H9 (cell line): ENCODE measurements around the gene ADIG. TPM values are rescaled to one million over a fixed set of nuclear protein-coding genes. Genes with fewer than 3 reads are reported as not detected.

Experiments used
- DNase-seq: peaks from one replicate; pipeline ENCODE4 v3.0.0-alpha.2; 2017
- H2AFZ ChIP-seq: one replicate; pipeline ENCODE4 v1.6.1; 2013; ENCODE audit warnings: mild to moderate bottlenecking, low read length, control low read depth, moderate library complexity
- H2AK5ac ChIP-seq: 2 replicates; pipeline ENCODE4 v1.6.1; 2013; ENCODE audit warnings: low read length, control low read depth, mixed read lengths; ENCODE audit not compliant: insufficient read length
- H2BK120ac ChIP-seq: one replicate; pipeline ENCODE4 v1.6.1; 2013; ENCODE audit warnings: low read depth, mild to moderate bottlenecking, low read length, control low read depth, inconsistent platforms; ENCODE audit not compliant: poor library complexity, severe bottlenecking
- H2BK12ac ChIP-seq: 2 replicates; pipeline ENCODE4 v1.6.1; 2013; ENCODE audit warnings: low read length, control low read depth, mixed read lengths, low read depth; ENCODE audit not compliant: insufficient read length
- H2BK15ac ChIP-seq: 2 replicates; pipeline ENCODE4 v1.6.1; 2013; ENCODE audit warnings: low read depth, low read length, control low read depth
- H2BK20ac ChIP-seq: one replicate; pipeline ENCODE4 v1.6.1; 2013; ENCODE audit warnings: low read depth, mild to moderate bottlenecking, low read length, control low read depth, inconsistent platforms; ENCODE audit not compliant: poor library complexity, severe bottlenecking
- H2BK5ac ChIP-seq: 2 replicates; pipeline ENCODE4 v1.6.1; 2013; ENCODE audit warnings: low read length, control low read depth, mixed read lengths; ENCODE audit not compliant: insufficient read length
- H3K14ac ChIP-seq: 2 replicates; pipeline ENCODE4 v1.6.1; 2013; ENCODE audit warnings: low read length, control low read depth; ENCODE audit not compliant: insufficient read depth
- H3K18ac ChIP-seq: 2 replicates; pipeline ENCODE4 v1.6.1; 2013; ENCODE audit warnings: low read depth, mild to moderate bottlenecking, mixed read lengths, low read length, control low read depth; ENCODE audit not compliant: insufficient read length
- H3K23ac ChIP-seq: 2 replicates; pipeline ENCODE4 v1.6.1; 2013; ENCODE audit warnings: low read length, control low read depth, mixed read lengths, low read depth; ENCODE audit not compliant: insufficient read length
- H3K23me2 ChIP-seq: 2 replicates; pipeline ENCODE4 v1.6.1; 2013; ENCODE audit warnings: low read depth, mild to moderate bottlenecking, mixed read lengths, low read length, control low read depth; ENCODE audit not compliant: insufficient read length, poor library complexity, severe bottlenecking
- H3K27ac ChIP-seq: 2 replicates; pipeline ENCODE4 v1.5.1; 2013; ENCODE audit warnings: low read length, control low read depth, mixed read lengths, low read depth; ENCODE audit not compliant: insufficient read length
- H3K27me3 ChIP-seq: 2 replicates; pipeline ENCODE4 v1.6.1; 2013; ENCODE audit warnings: low read length, control low read depth, inconsistent platforms; ENCODE audit not compliant: insufficient read depth
- H3K4ac ChIP-seq: 2 replicates; pipeline ENCODE4 v1.6.1; 2013; ENCODE audit warnings: low read depth, mild to moderate bottlenecking, control low read depth, inconsistent platforms, low read length, moderate library complexity
- H3K4me1 ChIP-seq: 2 replicates; pipeline ENCODE4 v1.6.1; 2013; ENCODE audit warnings: low read length, control low read depth, inconsistent platforms; ENCODE audit not compliant: insufficient read depth
- H3K4me2 ChIP-seq: 2 replicates; pipeline ENCODE4 v1.6.1; 2013; ENCODE audit warnings: low read length, control low read depth, mixed read lengths; ENCODE audit not compliant: insufficient read length, insufficient read depth
- H3K56ac ChIP-seq: 2 replicates; pipeline ENCODE4 v1.6.1; 2013; ENCODE audit warnings: low read depth, mild to moderate bottlenecking, mixed read lengths, low read length, control low read depth; ENCODE audit not compliant: insufficient read length
- H3K79me1 ChIP-seq: 2 replicates; pipeline ENCODE4 v1.6.1; 2013; ENCODE audit warnings: low read depth, mild to moderate bottlenecking, moderate library complexity, low read length, control low read depth, inconsistent platforms; ENCODE audit not compliant: insufficient read depth, poor library complexity, severe bottlenecking
- H3K79me2 ChIP-seq: 2 replicates; pipeline ENCODE4 v1.6.1; 2013; ENCODE audit warnings: low read length, control low read depth, inconsistent platforms; ENCODE audit not compliant: insufficient read depth
- H3K9ac ChIP-seq: 2 replicates; pipeline ENCODE4 v1.6.1; 2013; ENCODE audit warnings: low read length, control low read depth, mixed read lengths; ENCODE audit not compliant: insufficient read length; ENCODE audit errors: extremely low read depth
- H3K9me3 ChIP-seq: one replicate; pipeline ENCODE4 v1.6.1; 2013; ENCODE audit warnings: low read depth, low read length, inconsistent platforms; ENCODE audit not compliant: control insufficient read depth
- H3T11ph ChIP-seq: one replicate; pipeline ENCODE4 v1.6.1; 2013; ENCODE audit warnings: mild to moderate bottlenecking, low read length, control low read depth, inconsistent platforms
- H4K20me1 ChIP-seq: one replicate; pipeline ENCODE4 v1.6.1; 2013; ENCODE audit not compliant: control insufficient read depth, insufficient read length, insufficient read depth
- H4K5ac ChIP-seq: 2 replicates; pipeline ENCODE4 v1.6.1; 2013; ENCODE audit warnings: low read depth, mild to moderate bottlenecking, mixed read lengths, low read length, control low read depth; ENCODE audit not compliant: insufficient read length
- H4K8ac ChIP-seq: replicated peaks from 2 replicates; pipeline ENCODE4 v1.6.1; 2013; ENCODE audit warnings: low read length, control low read depth, mixed read lengths, low read depth; ENCODE audit not compliant: insufficient read length
- H4K91ac ChIP-seq: 2 replicates; pipeline ENCODE4 v1.6.1; 2013; ENCODE audit warnings: low read depth, mild to moderate bottlenecking, moderate library complexity, mixed read lengths, low read length, control low read depth; ENCODE audit not compliant: insufficient read length
- H3K27ac Mint-ChIP-seq, 3 experiments: 2 replicates in 2 of 3; 3 replicates in 1 of 3; pipeline ENCODE4 v1.8.0; 2020 to 2021; ENCODE audit warnings: mixed read lengths in 3 of 3, mild to moderate bottlenecking in 1 of 3, moderate library complexity in 1 of 3
- H3K27me3 Mint-ChIP-seq: 2 replicates; pipeline ENCODE4 v1.8.0; 2021; ENCODE audit warnings: low read depth, mild to moderate bottlenecking, moderate library complexity, mixed read lengths
- H3K36me3 Mint-ChIP-seq, 3 experiments: 2 replicates in 2 of 3; 3 replicates in 1 of 3; pipeline ENCODE4 v1.8.0; 2020 to 2021; ENCODE audit warnings: low read depth in 3 of 3, mixed read lengths in 3 of 3; ENCODE audit not compliant: insufficient read depth in 1 of 3
- H3K4me1 Mint-ChIP-seq, 2 experiments: 2 replicates each; pipeline ENCODE4 v1.8.0; 2020; ENCODE audit warnings: mixed read lengths in 2 of 2
- H3K4me3 Mint-ChIP-seq, 2 experiments: 2 replicates in 1 of 2; 3 replicates in 1 of 2; pipeline ENCODE4 v1.8.0; 2020 to 2021; ENCODE audit warnings: mild to moderate bottlenecking in 2 of 2, mixed read lengths in 2 of 2, moderate library complexity in 1 of 2
- H3K9me3 Mint-ChIP-seq, 2 experiments: 2 replicates in 1 of 2; 3 replicates in 1 of 2; pipeline ENCODE4 v1.8.0; 2020; ENCODE audit warnings: mild to moderate bottlenecking in 2 of 2, mixed read lengths in 2 of 2, moderate library complexity in 1 of 2
- WGBS: extraction: QIAGEN DNeasy Blood & Tissue Kit; methylation state at CpG from one replicate; pipeline ENCODE4 v1.1.7; 2013; ENCODE audit warnings: missing lambda C conversion rate, low lambda C conversion rate, mixed read lengths; ENCODE audit not compliant: insufficient read length; ENCODE audit errors: extremely low coverage; 5-methylcytosine and 5-hydroxymethylcytosine counted together
- total RNA-seq: library from RNA; stranded (reverse); gene quantifications from 2 replicates; pipeline ENCODE4 v1.2.1, GENCODE V29; 2021
- TF ChIP-seq, protein P1 (sequence below): fragments of 200-600 bp; sonication (generic); conservative IDR thresholded peaks from 3 replicates; pipeline ENCODE4 v1.8.0; 2021; ENCODE audit warnings: antibody characterized with exemption, mild to moderate bottlenecking

The ADIG gene
- total RNA-seq, 1 experiment from 2014 or later = not detected

DNA sequence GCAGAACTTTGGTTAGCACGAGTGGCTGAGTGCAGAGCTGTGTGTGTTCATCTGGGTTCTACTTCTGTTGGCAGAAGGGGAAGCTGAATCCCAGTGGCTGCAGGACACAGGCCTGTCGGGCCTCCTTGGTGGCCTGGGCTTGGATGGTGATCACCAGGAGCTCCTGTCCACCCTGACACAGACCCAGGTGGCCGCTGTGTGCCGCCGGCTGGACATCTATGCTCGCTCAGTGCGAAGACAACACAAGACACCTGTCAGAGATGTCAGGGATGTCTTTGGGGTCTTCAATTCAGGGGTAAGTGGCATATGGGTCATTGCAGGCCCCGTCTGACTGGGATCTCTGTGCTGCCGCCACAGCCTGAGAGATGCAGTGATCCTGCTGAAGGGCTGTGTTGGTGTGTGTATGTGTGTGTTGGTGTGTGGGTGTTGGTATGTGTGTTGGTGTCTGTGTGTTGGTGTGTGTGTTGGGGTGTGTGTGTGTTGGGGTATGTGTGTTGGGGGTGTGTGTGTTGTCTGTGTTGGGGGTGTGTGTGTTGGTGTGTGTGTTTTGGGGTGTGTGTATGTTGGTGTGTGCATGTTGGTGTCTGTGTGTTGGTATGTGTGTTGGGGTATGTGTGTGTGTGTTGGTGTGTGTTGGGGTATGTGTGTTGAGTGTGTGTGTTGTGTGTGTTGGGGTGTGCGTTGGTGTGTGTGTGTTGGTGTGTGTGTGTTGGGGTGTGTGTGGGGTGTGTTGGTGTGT lies 46.1 kb downstream of the ADIG start:
- Histone ChIP-seq H2AFZ (no peak overlapping the region), H3T11ph (no peak overlapping the region)
- H3K36me3 Mint-ChIP-seq = no peaks in the 10 kb centered on the region; a peak in 3 of 7 replicates

More for the DNA sequence above, 46.1 kb downstream of the ADIG start:
- Histone ChIP-seq H3K23ac (no peak overlapping the region), H3K4me2 (no peak overlapping the region), H4K20me1 (no peaks in the 10 kb centered on the region), H3K9ac (no peak overlapping the region), H4K91ac (no peak overlapping the region), H3K4ac (no peak overlapping the region), H3K27me3 (no peaks in the 10 kb centered on the region), H2AK5ac (no peak overlapping the region), H3K18ac (no peak overlapping the region), H4K8ac (no peak overlapping the region), H2BK120ac (no peak overlapping the region), H2BK15ac (no peak overlapping the region), H3K79me1 (no peaks in the 10 kb centered on the region), H3K14ac (no peak overlapping the region), H3K23me2 (no peaks in the 10 kb centered on the region), H3K79me2 (no peaks in the 10 kb centered on the region), H3K27ac (no peak overlapping the region), H3K56ac (no peak overlapping the region), H2BK5ac (no peak overlapping the region), H4K5ac (no peak overlapping the region), H2BK12ac (no peak overlapping the region), H2BK20ac (no peak overlapping the region), H3K9me3 (no peaks in the 10 kb centered on the region), H3K4me1 (no peaks in the 10 kb centered on the region; the same call in 1 of the 2 replicates)
- no peak for DNase-seq
- H3K27ac Mint-ChIP-seq = no peak overlapping the region
- H3K4me3 Mint-ChIP-seq = no peak overlapping the region; a peak in 1 of 5 replicates
- 100% methylated on average over 1 of the region's 10 CpGs for WGBS
- TF ChIP-seq, protein P1, sequence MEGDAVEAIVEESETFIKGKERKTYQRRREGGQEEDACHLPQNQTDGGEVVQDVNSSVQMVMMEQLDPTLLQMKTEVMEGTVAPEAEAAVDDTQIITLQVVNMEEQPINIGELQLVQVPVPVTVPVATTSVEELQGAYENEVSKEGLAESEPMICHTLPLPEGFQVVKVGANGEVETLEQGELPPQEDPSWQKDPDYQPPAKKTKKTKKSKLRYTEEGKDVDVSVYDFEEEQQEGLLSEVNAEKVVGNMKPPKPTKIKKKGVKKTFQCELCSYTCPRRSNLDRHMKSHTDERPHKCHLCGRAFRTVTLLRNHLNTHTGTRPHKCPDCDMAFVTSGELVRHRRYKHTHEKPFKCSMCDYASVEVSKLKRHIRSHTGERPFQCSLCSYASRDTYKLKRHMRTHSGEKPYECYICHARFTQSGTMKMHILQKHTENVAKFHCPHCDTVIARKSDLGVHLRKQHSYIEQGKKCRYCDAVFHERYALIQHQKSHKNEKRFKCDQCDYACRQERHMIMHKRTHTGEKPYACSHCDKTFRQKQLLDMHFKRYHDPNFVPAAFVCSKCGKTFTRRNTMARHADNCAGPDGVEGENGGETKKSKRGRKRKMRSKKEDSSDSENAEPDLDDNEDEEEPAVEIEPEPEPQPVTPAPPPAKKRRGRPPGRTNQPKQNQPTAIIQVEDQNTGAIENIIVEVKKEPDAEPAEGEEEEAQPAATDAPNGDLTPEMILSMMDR = no peak
- H3K9me3 Mint-ChIP-seq = no peaks in the 10 kb centered on the region
- peaks cover 19% of the 10 kb centered on the region in 2 experiments for H3K4me1 Mint-ChIP-seq
- H3K27me3 Mint-ChIP-seq = no peaks in the 10 kb centered on the region
